Colonic mucosa (tissue), 4 donors: ENCODE data around the gene STK32B. TPM values are rescaled to one million over a fixed set of nuclear protein-coding genes. Genes with fewer than 3 reads are reported as not detected.

Experiments used
- DNase-seq: peaks from one replicate; pipeline ENCODE4 v3.0.0-alpha.2; 2020
- H3K27ac ChIP-seq: fragments of 200-600 bp; one replicate; pipeline ENCODE4 v1.8.0; 2021
- H3K27me3 ChIP-seq: fragments of 200-600 bp; one replicate; pipeline ENCODE4 v1.8.0; 2021
- H3K36me3 ChIP-seq: fragments of 200-600 bp; one replicate; pipeline ENCODE4 v1.8.0; 2021
- H3K4me1 ChIP-seq: fragments of 200-600 bp; one replicate; pipeline ENCODE4 v1.8.0; 2021; ENCODE audit warnings: mild to moderate bottlenecking
- H3K4me3 ChIP-seq: fragments of 200-600 bp; one replicate; pipeline ENCODE4 v1.8.0; 2021
- H3K9ac ChIP-seq, 2 donors: one replicate each; pipeline ENCODE4 v1.7.0; 2013; ENCODE audit warnings: control low read depth in 2 of 2, low read depth in 2 of 2, low read length in 2 of 2
- H3K9me3 ChIP-seq: fragments of 200-600 bp; one replicate; pipeline ENCODE4 v1.8.0; 2021
- CTCF ChIP-seq: fragments of 200-600 bp; IDR thresholded peaks from one replicate; pipeline ENCODE4 v1.8.0; 2022; ENCODE audit warnings: antibody characterized with exemption, mild to moderate bottlenecking
- intact Hi-C: fragments of 100-400 bp; cut with DNase I; formaldehyde crosslinking; loops from one replicate; pipeline ENCODE4 v1.14.1; 2022
- total RNA-seq, 2 donors: library from RNA; stranded (reverse); fragmentation: NEBNext Ultra II Directional in 1 of 2; extraction: Animal tissue kit (Norgen Biotek cat#: 25700) in 1 of 2; gene quantifications; one replicate each; pipeline ENCODE4 v1.2.1, GENCODE V29; 2021
- donor health status: healthy.
- donor health status: DM: no; HTN: no; CAD: no.
- donor health status: DM: no; HTN: no; CAD: no.

Gene STK32B
- total RNA-seq, 2 donors from 2014 or later: 0.64 to 0.82 TPM

- intact Hi-C loops: no loop called here
- Histone ChIP-seq H3K27ac (no peak overlapping the region), H3K4me3 (no peak overlapping the region), H3K36me3 (no peaks in the 10 kb centered on the region), H3K9ac (no peak overlapping the region), H3K4me1 (no peaks in the 10 kb centered on the region), H3K9me3 (no peaks in the 10 kb centered on the region), H3K27me3 (no peaks in the 10 kb centered on the region)
- TF ChIP-seq CTCF: no peak
- no peak for DNase-seq
Measured at GRCh38 chr4:5199912-5200311, 148.6 kb downstream of the STK32B start.

- H3K4me3 ChIP-seq: no peak overlapping the region
- no peaks in the 10 kb centered on the region for H3K36me3 ChIP-seq
- intact Hi-C loops: no loop called here
- H3K4me1 ChIP-seq: no peaks in the 10 kb centered on the region
- no peaks in the 10 kb centered on the region for H3K27me3 ChIP-seq
- no peaks in the 10 kb centered on the region for H3K9me3 ChIP-seq
- H3K27ac ChIP-seq: no peak overlapping the region
- H3K9ac ChIP-seq: no peak overlapping the region
- TF ChIP-seq CTCF: no peak
- DNase-seq: no peak
Measured at GRCh38 chr4:5200513-5200912, 149.2 kb downstream of the STK32B start.

GRCh38 chr4:5203309-5203992 is 152.2 kb downstream of the STK32B start:
- intact Hi-C loops: no loop called here
- no peak overlapping the region for H3K9ac ChIP-seq
- no peaks in the 10 kb centered on the region for H3K27me3 ChIP-seq
- H3K9me3 ChIP-seq: no peaks in the 10 kb centered on the region
- no peak for TF ChIP-seq CTCF
- no peak overlapping the region for H3K27ac ChIP-seq
- H3K4me3 ChIP-seq: no peak overlapping the region
- H3K36me3 ChIP-seq: no peaks in the 10 kb centered on the region
- no peaks in the 10 kb centered on the region for H3K4me1 ChIP-seq
- no peak for DNase-seq

- intact Hi-C loops: no loop called here
- Histone ChIP-seq H3K27me3 (no peaks in the 10 kb centered on the region), H3K4me3 (no peak overlapping the region), H3K27ac (no peak overlapping the region), H3K9ac (no peak overlapping the region), H3K36me3 (no peaks in the 10 kb centered on the region), H3K9me3 (no peaks in the 10 kb centered on the region), H3K4me1 (no peaks in the 10 kb centered on the region)
- DNase-seq: no peak
- no peak for TF ChIP-seq CTCF
Measured at GRCh38 chr4:5203993-5204310, 152.7 kb downstream of the STK32B start.

- no peak for TF ChIP-seq CTCF
- no peaks in the 10 kb centered on the region for H3K9me3 ChIP-seq
- no peak overlapping the region for H3K9ac ChIP-seq
- H3K27ac ChIP-seq: no peak overlapping the region
- H3K4me1 ChIP-seq: no peaks in the 10 kb centered on the region
- no peaks in the 10 kb centered on the region for H3K27me3 ChIP-seq
- DNase-seq: peak; percentile 24
- H3K36me3 ChIP-seq: no peaks in the 10 kb centered on the region
- intact Hi-C loops: no loop called here
- no peak overlapping the region for H3K4me3 ChIP-seq
Measured at GRCh38 chr4:5204781-5205180, 153.5 kb downstream of the STK32B start.
